Sigmoid colon (tissue), 7 donors: ENCODE results near the gene TOLLIP. TPM values are rescaled to one million over a fixed set of nuclear protein-coding genes. Genes with fewer than 3 reads are reported as not detected.
A peak's percentile ranks its signal among the peaks of the same experiment; 100 is the strongest.
"Not testable (repeated sequence)": the region's sequence is repeated elsewhere in the genome, so short reads cannot be mapped to it uniquely, and the experiment has no call there.

Source experiments
- DNase-seq: peaks from one replicate; pipeline ENCODE4 v3.0.0-alpha.2; 2019
- H3K27ac ChIP-seq, 4 donors: fragments of 200-600 bp; sonication (generic); one replicate each; pipeline ENCODE4 v1.5.1; 2016 to 2019; ENCODE audit warnings: mild to moderate bottlenecking in 1 of 4
- H3K27me3 ChIP-seq, 3 donors: fragments of 200-600 bp; sonication (generic); one replicate each; pipeline ENCODE4 v1.5.1; 2019; ENCODE audit warnings: mild to moderate bottlenecking in 1 of 3
- H3K36me3 ChIP-seq, 4 donors: fragments of 200-600 bp; sonication (generic); one replicate each; pipeline ENCODE4 v1.5.1; 2016 to 2019
- H3K4me1 ChIP-seq, 4 donors: fragments of 200-600 bp; sonication (generic); one replicate each; pipeline ENCODE4 v1.5.1; 2017 to 2019
- H3K4me3 ChIP-seq, 4 donors: fragments of 200-600 bp; sonication (generic); one replicate each; pipeline ENCODE4 v1.5.1; 2017 to 2019; ENCODE audit warnings: mild to moderate bottlenecking in 2 of 4, moderate library complexity in 1 of 4
- H3K9me3 ChIP-seq, 4 donors: fragments of 200-600 bp in 3 of 4; sonication (generic) in 3 of 4; one replicate each; pipeline versions ENCODE4 v1.5.1 to v1.6.1; 2013 to 2019
- EP300 ChIP-seq, 4 donors: sonication (generic); formaldehyde crosslinking; IDR thresholded peaks; one replicate each; pipeline ENCODE4 v1.6.1; 2017; ENCODE audit warnings: antibody characterized with exemption in 4 of 4
- POLR2A ChIP-seq, 2 donors: fragments of 450-650 bp; IDR thresholded peaks; one replicate each; pipeline ENCODE4 v1.6.1; 2016; ENCODE audit warnings: antibody characterized with exemption in 2 of 2, mild to moderate bottlenecking in 2 of 2, moderate library complexity in 2 of 2
- POLR2AphosphoS5 ChIP-seq, 4 donors: sonication (generic); formaldehyde crosslinking; IDR thresholded peaks; one replicate each; pipeline ENCODE4 v1.6.1; 2017; ENCODE audit warnings: antibody characterized with exemption in 4 of 4
- WGBS, 2 donors: extraction: QIAGEN DNeasy Blood & Tissue Kit; methylation state at CpG; one replicate each; pipeline ENCODE4 v1.1.7; 2013; 5-methylcytosine and 5-hydroxymethylcytosine counted together
- intact Hi-C: fragments of 100-400 bp; cut with DNase I; formaldehyde crosslinking; loops from one replicate; pipeline ENCODE4 v1.15.1; 2023
- polyA plus RNA-seq, 3 donors: library from polyadenylated mRNA; stranded (reverse); fragments of 200-250 nt; gene quantifications; one replicate each; pipeline ENCODE4 v1.2.3, GENCODE V29; 2013
- total RNA-seq, 4 donors: library from RNA; depleted of rRNA; stranded (reverse); fragments of >200 nt; gene quantifications; one replicate each; pipeline ENCODE4 v1.1.0, GENCODE V29; 2016
- TF ChIP-seq, protein P1 (sequence below), 4 experiments: fragments of 450-650 bp in 3 of 4; fragments of 200-600 bp in 1 of 4; IDR thresholded peaks; one replicate each; pipeline ENCODE4 v1.5.1; 2016 to 2019; ENCODE audit warnings: antibody characterized with exemption in 4 of 4, mild to moderate bottlenecking in 3 of 4, moderate library complexity in 2 of 4
- donor health status: healthy with polysubstance abuse.
- donor health status: Bipolar disorder and iron deficiency.
- donor health status: healthy.

TOLLIP gene
- total and polyA plus RNA-seq, 7 donors = 25.0 to 41.2 (median 36.9) TPM

DNA sequence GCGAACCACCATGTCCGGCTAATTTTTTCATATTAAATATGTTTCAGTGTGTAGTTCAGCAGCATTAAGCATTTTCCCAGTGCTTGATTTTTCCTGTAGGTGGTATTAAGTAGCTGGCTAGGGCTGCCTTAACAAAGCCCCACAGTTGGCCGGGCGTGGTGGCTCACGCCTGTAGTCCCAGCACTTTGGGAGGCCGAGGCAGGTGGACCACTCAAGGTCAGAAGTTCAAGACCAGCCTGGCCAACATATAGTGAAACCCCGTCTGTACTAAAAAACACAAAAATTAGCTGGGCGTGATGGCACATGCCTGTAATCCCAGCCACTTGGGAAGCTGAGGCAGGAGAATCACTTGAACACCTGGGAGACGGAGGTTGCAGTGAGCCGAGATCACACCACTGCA, 33.5 kb upstream of the TOLLIP start:
- 72 to 89% methylated on average over 10 of the region's 10 CpGs for WGBS, 2 donors
- DNase-seq = no peak
- Histone ChIP-seq H3K27me3 (no peaks in the 10 kb centered on the region), H3K4me3 (no peak overlapping the region), H3K4me1 (peaks cover 0 to 6% (median 0%) of the 10 kb centered on the region in 4 donors), H3K9me3 (no peaks in the 10 kb centered on the region), H3K27ac (no peak overlapping the region), H3K36me3 (no peaks in the 10 kb centered on the region)
- intact Hi-C loops = no loop called here
- TF ChIP-seq POLR2A (IDR thresholded peaks at IDR 0.05) = no peak
- TF ChIP-seq, protein P1, sequence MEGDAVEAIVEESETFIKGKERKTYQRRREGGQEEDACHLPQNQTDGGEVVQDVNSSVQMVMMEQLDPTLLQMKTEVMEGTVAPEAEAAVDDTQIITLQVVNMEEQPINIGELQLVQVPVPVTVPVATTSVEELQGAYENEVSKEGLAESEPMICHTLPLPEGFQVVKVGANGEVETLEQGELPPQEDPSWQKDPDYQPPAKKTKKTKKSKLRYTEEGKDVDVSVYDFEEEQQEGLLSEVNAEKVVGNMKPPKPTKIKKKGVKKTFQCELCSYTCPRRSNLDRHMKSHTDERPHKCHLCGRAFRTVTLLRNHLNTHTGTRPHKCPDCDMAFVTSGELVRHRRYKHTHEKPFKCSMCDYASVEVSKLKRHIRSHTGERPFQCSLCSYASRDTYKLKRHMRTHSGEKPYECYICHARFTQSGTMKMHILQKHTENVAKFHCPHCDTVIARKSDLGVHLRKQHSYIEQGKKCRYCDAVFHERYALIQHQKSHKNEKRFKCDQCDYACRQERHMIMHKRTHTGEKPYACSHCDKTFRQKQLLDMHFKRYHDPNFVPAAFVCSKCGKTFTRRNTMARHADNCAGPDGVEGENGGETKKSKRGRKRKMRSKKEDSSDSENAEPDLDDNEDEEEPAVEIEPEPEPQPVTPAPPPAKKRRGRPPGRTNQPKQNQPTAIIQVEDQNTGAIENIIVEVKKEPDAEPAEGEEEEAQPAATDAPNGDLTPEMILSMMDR (IDR thresholded peaks at IDR 0.05) = no peak
- no peak for TF ChIP-seq EP300 (IDR thresholded peaks at IDR 0.05)
- TF ChIP-seq POLR2AphosphoS5 (IDR thresholded peaks at IDR 0.05) = no peak

DNA sequence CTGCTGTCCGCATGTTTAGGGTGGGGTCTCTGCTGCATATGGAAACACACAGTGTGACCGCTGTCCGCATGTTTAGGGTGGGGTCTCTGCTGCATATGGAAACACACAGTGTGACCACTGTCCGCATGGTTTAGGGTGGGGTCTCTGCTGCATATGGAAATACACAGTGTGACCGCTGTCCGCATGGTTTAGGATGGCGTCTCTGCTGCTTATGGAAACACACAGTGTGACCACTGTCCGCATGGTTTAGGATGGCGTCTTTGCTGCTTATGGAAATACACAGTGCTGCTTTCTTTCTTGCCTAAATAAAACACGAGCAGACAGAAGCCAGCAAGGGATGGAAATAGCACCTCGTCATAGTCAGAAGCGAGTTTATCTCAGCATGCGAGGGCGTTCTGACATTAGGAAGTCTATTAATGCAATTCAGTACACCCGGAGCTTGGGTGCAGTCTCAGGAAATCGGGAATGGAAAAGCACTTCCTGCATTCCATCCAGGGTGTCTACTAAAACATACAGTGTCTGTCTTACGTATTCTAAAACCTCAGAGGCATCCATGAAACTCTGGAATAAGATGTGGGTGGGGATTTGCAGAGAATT, 32.6 kb upstream of the TOLLIP start:
- Histone ChIP-seq H3K9me3 (no peaks in the 10 kb centered on the region), H3K4me1 (peaks cover 0 to 9% (median 4%) of the 10 kb centered on the region in 4 donors), H3K27me3 (no peaks in the 10 kb centered on the region), H3K4me3 (no peak overlapping the region), H3K36me3 (no peaks in the 10 kb centered on the region), H3K27ac (peak overlapping the region in 1 of 4 donors; percentile 5)
- no peak for TF ChIP-seq EP300 (IDR thresholded peaks at IDR 0.05)
- no peak for TF ChIP-seq POLR2A (IDR thresholded peaks at IDR 0.05)
- TF ChIP-seq, protein P1 (IDR thresholded peaks at IDR 0.05) = no peak
- peak in 1 of 4 donors; percentile 62 for TF ChIP-seq POLR2AphosphoS5 (IDR thresholded peaks at IDR 0.05)
- WGBS, 2 donors = 33 to 50% methylated on average over 17 of the region's 17 CpGs
- DNase-seq = peak; percentile 50
- intact Hi-C loops = no loop called here

DNA sequence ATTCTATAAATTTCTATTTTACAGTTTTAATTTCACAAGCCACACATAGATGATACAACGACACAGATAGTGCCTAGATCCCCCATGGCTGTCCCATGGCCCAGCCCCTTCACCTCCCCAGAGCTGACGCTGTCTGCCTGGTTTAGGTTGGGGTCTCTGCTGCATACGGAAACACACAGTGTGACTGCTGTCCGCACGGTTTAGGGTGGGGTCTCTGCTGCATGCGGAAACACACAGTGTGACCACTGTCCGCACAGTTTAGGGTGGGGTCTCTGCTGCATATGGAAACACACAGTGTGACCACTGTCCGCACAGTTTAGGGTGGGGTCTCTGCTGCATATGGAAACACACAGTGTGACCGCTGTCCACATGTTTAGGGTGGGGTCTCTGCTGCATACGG, 31.8 kb upstream of the TOLLIP start:
- H3K9me3 ChIP-seq, H3K27ac ChIP-seq, H3K36me3 ChIP-seq, intact Hi-C loops, DNase-seq, H3K27me3 ChIP-seq, H3K4me3 ChIP-seq: not testable (repeated sequence)
- 72 to 85% methylated on average over 10 of the region's 10 CpGs for WGBS, 2 donors
- peaks cover 0 to 15% (median 9%) of the 10 kb centered on the region in 4 donors for H3K4me1 ChIP-seq

DNA sequence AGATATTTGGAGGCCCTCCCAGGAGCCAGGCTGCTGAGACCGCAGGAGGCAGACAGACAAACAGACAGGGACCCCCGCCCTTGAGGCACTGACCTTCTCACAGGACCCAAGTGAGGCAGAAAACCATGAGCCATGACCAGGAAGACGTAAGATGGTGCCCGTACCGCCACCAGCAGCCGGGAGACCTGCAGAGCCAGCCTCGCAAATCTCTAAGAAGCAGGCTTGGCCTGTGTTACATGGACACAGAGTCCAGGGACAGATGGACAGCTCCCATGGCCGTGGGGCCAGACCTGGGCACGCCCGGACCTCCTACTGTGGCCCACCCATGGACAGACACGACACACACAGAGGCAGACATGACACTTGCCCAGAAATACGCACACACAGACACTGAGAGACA, 30.7 kb upstream of the TOLLIP start:
- Histone ChIP-seq H3K27me3 (no peaks in the 10 kb centered on the region), H3K27ac (no peak overlapping the region), H3K36me3 (no peaks in the 10 kb centered on the region), H3K4me1 (peaks cover 0 to 26% (median 20%) of the 10 kb centered on the region in 4 donors), H3K4me3 (no peak overlapping the region), H3K9me3 (no peaks in the 10 kb centered on the region)
- peak; percentile 55 for DNase-seq
- intact Hi-C loops = no loop called here
- 62 to 72% methylated on average over 12 of the region's 12 CpGs for WGBS, 2 donors
- no peak for TF ChIP-seq POLR2AphosphoS5 (IDR thresholded peaks at IDR 0.05)
- TF ChIP-seq EP300 (IDR thresholded peaks at IDR 0.05) = no peak
- TF ChIP-seq, protein P1 (IDR thresholded peaks at IDR 0.05) = no peak

DNA sequence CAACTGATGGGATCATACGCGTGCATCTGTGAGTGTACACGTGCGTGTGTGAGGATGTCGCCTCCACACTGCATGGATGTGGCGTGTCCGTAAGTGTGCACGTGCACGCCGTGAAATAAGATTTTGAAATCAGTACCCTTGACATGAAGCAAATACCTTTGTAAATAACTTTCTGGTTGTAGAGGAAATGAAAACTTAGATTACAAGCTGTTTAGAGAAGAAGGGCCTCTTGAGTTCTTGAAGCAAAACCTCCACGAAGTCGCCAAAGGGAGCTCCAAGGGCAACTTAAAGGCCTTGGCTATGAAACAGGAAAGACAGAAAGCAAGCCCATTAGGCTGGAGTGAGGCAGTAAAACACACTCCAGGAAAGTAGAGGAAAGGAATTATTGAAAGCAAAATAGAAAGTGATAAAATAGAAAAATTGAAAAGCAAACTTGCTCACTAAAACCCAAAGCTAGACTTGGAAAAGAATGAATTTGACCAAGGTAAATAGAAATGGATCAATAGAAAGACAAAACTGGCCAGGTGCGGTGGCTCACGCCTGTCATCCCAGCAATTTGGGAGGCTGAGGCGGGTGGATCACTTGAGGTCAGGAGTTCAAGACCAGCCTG, 29.7 kb upstream of the TOLLIP start:
- Histone ChIP-seq H3K4me3 (no peak overlapping the region), H3K4me1 (peaks cover 0 to 29% (median 21%) of the 10 kb centered on the region in 4 donors), H3K27me3 (no peaks in the 10 kb centered on the region), H3K36me3 (no peaks in the 10 kb centered on the region), H3K9me3 (no peaks in the 10 kb centered on the region), H3K27ac (no peak overlapping the region)
- TF ChIP-seq POLR2A (IDR thresholded peaks at IDR 0.05) (no peak), POLR2AphosphoS5 (IDR thresholded peaks at IDR 0.05) (no peak), EP300 (IDR thresholded peaks at IDR 0.05) (no peak)
- TF ChIP-seq, protein P1 (IDR thresholded peaks at IDR 0.05) = no peak
- no peak for DNase-seq
- intact Hi-C loops = loop anchor here (5.0 kb wide), 3 partner anchors 37 to 77 kb away; no protein-coding TSS in a partner anchor
- WGBS, 2 donors = 65 to 78% methylated on average over 15 of the region's 15 CpGs
